SHP77 (cell line): ENCODE data around the gene COL1A2.
A peak's percentile ranks its signal among the peaks of the same experiment; 100 is the strongest.

Experiments used
- DNase-seq, 2 experiments: peaks; one replicate each; lab custom pipeline; 2025; lab: John Stamatoyannopoulos, UW

Gene COL1A2

DNA sequence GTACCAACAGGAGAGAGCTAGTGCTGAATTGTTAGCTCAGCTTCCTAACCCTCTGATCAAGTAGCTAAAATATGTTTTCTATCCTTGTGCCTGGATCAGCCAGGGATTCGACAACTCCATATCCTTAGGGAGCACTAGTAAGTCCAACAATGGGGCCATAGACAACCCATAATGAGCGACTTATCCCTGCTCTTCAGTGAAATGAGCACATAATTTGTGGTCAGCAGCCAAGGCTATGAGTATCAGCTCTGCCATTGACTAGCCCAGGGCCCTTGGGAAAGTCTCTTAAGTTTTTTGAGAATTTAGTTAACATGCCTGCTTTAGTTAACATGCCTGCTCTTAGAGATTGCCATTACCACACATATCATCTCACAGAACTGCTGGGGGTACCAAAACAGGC, 39.3 kb downstream of the COL1A2 start:
- DNase-seq = no peak

DNA sequence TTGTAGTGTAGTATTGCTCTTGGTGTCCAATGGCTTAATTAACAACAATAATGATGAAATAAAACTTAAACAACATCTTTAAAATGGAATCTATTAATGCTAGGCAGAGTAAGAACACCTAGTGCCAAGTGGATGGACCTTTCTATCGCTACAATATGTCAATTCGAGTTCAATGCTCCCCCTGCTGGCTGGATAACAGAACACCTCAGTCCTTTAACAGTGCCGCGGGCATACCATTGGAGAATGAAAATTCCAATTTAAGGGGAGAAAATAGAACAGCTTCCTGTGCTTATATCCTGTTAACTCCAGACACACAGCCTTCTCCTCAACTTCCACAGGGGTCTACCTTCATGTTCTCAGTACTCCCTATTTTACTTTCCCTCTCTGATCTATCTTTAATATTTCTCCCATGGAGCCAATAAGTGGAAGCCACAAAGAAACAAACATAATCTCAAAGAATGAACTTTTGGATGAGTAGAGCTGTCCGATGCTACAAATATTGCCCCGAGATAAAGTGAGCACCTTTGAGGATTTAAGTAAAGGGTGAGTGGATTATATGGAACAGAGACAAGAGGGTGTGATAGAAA, 41.4 kb downstream of the COL1A2 start:
- peak; percentile 64 to 69 for DNase-seq

DNA sequence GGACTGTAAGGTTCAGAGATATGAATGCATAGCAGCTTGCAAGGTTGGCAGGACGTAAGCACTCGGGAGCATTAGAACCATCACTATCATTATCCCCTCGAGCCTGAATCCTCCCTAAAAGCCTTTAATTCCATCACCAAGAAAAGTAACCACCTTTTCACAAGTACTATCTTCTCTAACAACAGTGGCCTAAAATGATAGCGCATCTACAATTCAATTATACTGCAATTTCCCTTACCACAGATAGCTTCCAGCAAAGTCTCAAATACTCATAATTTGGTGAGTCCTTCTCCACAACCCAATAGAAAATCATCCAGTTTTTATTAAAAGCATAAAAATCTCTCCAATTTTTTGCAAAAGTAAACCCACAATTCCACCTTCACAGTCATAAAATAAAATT, 42.0 kb downstream of the COL1A2 start:
- DNase-seq = no peak

DNA sequence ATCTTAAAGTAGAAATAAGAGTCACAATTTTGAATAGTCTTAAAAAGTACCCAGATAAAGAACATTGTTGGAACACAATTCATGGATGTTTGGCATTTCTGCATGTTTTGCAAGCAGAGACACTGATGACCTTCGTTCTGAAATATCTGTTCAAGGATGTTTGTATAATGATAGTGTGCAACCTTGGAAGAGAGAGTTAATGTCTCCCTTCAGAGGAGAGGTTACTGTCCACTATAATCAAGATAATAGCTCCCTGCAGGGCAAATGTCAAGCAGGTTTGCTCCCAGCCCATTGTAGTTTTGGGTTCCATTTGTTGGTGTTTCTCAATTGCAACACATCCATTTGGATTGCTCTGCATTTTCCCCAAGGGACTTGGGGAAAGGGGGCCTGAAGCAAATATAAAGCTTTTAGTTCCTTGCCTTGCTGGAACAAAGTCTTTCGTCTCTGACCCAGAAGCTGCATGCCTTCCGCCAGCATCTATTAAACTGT, 45.2 kb downstream of the COL1A2 start:
- DNase-seq = no peak

DNA sequence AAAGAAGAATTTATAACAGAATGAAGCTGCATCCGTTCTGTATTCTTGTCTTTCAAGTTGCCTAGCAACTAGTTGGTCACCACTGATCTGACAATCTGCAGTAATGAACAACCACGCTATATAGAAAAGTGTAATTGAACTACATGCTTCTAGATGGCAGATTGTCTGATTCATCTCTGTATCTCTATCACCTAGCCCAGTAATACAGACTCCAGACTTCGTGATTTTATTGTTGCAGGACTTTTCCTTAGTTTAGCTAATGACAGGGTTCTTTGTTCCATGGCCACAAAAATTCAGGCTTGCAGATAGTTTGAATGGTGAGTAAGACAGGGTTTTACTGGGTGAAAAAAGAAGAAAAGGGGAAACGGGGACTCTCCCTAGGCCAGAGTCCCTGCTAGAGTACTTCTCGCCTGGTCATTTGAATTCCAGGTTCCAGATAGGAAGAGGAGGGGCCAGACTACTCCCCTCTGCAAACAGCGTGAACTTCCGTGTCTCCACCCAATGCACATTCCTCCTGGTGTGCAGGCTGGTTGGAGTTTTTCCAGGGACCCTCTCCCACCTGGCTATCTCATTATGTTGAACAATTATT, 45.9 kb downstream of the COL1A2 start:
- DNase-seq = no peak

DNA sequence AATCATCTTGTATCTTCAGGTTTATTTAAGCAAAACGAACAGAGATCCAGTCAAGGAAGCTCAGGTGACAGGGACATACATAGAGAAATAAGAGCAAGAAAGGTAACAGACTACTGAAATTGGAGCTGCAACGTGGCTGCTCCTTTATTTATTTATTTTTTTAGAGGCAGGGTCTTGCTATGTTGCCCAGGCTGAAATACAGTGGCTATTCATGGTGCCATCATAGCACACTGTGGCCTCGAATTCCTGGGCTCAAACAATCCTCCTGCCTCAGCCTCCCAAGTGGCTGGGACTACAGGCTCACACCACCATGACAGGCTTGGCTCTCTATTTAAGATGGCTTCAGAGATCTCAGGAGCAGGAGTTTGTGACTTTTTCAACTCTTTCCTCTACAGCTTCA, 46.4 kb downstream of the COL1A2 start:
- DNase-seq = no peak

DNA sequence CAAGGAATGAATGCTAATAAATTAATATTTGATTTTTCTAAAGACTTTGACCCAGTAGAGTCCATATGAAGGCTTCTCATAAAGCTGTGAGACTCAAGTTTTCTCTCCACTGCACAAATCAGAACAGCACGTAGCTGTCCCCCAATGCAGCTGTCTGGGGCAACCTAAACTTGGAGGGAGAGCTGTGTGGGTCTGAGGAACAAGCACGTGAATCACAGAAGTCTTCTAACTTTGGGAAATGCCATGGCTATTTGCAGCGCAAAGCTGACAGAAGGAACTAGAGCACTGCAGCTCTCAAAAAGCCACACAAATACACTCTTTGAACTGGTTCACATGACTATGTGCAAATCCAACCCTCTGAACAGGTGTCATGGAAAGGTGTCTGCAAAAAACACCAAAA, 47.9 kb downstream of the COL1A2 start:
- DNase-seq = no peak

DNA sequence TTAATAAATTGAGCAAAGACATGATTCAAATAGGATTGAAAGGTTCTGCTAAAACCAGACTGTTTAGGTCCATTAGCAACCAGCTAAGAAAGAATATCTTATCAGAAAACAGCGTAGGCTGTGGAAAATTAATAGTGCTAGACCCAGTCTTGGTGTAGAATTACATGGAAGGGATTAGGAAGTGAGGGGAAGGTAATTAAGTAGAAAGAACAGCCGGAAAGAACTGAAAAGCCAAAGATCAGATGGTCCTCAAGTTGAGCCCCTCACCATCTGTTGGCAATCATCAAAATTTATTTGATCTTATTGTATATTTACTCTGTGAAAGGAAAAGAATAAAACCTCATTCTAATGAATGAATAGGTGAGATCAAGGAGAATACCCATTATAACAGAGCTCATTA, 50.1 kb downstream of the COL1A2 start:
- no peak for DNase-seq

DNA sequence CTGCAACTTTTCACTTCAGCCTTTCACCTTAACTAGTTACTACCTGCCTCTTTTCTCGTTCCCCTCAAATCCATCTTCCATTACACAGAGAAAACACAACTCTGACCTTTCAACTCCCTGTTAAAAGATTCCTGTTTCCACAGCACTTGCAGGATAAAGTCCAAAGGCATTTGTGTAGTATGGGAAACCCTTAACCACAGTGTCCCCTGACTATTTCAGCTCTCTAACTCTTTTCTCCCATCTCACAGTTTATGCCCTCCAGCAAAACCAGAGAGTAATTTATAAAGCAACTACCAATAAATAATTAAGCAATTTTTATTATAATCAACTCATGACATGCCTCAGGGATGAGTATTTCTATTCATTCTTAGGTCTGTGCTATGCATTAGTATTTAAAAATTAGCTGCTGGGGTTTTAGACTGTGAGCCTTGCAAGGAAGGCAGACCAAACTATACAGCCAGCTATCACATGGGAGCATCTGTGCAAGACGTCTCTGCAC, 51.0 kb downstream of the COL1A2 start:
- no peak for DNase-seq

DNA sequence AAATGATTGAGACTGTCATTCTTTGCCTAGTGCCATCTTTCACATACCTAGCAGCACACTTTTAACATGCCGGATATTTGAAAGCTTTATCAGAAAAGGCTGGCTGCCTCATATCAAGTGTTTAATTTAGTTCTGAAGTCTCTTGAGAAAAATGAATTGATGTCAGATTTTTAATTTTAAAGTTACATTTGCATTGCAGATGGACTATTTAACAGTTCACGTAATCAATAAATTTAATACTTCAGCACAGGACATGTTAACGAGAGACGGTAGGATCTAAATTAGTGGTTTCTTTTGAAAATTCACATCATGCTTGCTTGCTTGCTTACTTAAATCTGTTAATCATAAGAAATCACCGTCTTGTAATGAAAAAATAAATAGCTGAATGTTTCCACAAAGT, 51.6 kb downstream of the COL1A2 start:
- no peak for DNase-seq

DNA sequence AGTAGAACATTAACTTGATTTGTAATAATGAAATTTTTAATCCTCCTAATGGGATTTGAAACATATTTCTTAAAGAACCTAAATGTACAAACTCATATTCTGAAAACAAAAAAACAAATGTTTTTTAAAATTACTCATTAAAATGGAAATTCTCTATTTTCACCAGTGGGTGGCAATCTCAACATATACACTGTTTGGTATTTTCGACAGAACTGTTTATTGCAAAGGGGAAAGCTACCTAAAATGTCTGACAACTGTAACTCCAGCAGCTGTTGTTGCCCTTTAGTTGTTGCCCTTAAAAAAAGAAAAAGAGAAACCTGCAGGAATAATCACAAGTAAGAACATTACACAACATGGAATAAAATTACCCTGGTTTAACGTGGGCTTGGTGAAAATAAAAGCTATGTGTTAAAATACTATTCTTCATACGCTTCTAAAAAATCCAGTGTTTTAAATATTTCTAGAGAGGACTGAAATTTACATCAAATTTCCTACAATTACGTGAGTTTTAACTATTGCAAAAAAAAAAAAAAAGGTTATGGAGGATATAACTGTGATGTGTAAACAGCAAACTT, 54.5 kb downstream of the COL1A2 start:
- DNase-seq = peak; percentile 44 to 45

DNA sequence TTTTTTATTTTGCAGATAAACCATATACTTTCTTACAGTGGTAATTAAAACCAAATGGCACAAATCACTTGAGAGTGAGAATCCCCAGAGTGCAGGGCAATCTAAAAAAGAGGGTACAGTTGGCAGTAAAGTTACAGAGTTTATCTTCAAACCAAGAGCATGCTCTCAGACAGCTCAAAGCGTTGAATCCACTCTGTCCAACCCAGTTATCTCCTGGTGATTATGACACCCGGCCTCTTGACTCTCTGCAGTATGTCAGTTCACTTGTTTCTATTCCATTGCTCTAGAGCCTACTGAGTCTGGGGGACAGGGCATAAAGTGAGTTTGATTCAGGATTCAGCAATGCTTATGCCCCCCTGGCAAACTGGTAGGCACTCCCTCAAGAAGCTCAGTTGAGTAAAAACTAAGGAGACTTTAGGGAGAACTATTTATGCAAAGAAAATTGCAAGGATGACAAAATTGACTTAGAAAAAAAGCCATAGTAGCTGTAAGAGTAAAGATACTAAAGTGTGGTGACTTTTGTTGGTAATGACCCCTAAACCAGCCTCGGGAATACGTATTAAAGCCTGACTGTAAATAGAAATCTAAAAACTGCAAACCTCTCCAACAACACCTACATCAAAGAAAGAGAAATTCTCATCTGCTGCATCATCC, 55.5 kb downstream of the COL1A2 start:
- DNase-seq = no peak

DNA sequence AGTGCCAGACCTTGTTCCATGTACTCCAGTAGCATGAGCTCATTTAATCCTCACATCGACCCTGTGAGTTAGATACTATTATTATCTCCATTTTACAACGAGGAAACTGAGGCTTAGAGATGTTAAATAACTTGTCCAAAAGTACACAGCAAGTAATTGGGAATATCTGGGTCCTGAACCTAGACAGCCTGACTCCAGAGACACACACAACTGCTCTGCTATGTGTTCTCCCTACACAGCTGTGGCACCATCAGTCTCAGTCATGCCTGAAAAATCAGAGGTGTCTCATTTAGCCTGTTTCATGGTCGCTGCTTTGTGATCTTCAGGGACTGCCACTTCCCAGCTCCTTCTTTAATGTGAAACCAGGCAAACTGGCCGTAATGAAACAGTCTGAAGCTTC, 56.5 kb downstream of the COL1A2 start:
- peak; percentile 40 to 41 for DNase-seq

DNA sequence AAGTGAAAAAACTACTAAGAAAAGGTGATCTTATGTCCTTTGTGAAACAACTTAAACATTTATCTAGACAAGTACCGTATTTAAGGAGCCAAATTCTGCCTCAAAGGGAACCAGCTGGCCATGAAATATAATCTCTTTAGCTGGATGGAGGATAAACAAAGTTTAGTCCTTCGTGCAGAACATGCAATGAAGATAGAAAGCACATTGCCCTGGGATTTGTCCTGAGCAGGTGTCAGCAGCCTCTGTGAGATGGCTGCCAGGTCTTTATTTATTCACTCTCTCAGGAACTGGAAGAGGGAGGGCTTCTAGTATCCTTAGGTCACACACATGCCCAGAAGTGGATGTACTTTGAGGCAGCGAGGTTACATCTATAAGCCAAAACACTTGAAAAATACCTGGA, 57.5 kb downstream of the COL1A2 start:
- peak; percentile 87 to 89 for DNase-seq

DNA sequence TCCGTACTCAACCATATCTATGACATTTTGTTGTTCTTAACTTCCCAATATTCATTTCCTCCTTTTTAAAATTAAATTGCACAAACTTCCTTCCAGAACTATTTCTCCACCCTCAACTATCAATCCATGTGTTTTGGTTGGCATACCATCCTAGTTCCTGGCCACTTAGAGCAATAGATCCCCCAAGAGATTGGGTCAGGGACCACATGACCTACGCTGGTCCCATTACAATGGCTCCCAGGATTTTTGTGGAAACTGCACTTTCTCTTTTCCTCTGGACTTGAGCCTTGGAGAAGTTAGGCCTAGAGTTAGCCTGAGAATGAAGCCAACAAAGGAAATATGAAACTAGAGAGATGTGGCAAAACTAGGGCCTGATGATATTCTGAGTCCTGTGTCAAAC, 59.2 kb downstream of the COL1A2 start:
- DNase-seq = no peak

DNA sequence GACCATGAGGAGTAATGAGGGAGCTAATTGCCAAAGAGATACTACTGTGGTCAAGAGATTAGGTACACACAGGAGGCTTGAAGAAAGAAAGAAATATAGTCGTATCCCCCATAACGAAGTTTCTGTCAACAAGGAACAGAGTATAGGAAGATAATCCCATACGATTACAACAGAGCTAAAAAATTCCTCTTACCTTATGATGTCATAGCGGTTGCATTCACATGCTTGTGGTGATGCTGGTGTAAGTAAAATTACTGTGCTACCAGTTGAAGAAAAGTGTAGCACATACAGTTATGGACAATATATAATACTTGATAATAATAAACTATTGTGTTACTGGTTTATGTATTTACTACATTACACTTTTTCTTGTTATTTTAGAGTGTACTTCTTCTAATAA, 63.3 kb downstream of the COL1A2 start:
- no peak for DNase-seq

DNA sequence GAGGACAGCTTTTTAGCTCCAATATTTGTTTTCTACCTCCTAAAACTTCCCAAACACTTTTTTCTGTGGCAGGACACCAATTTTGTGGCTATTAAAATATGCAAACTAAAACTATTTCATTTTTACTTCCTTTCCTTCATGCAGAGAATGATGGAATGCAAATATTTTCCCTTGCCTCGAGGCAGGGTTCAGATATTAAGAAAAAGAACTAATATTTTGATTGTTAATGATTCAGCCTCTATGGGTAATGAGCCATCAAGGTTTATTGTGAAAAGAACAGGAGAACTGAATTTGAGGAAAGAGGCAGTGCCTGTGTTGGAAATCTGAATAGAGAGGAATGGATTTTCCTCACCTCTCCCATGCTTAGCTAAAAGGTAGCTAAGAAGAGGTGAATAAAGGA, 71.8 kb downstream of the COL1A2 start:
- DNase-seq = no peak

DNA sequence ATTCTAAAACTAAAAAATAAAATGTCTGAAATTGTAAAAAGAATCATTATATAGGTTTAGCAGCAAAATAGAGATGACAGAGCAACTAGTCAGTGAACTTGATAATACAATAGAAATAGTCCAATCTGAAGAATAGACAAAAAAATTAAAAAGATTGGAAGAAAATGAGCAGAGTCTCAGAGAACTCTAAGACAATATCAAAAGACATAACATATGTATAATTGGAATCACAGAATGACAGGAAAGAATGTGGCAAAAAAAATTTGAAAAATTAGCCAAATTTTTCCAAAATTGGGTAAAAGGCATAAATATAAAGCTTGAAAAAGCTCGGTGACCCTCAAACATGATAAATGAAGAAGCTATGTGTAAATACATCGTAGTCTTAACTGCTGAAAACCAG, 76.9 kb downstream of the COL1A2 start:
- DNase-seq = no peak

DNA sequence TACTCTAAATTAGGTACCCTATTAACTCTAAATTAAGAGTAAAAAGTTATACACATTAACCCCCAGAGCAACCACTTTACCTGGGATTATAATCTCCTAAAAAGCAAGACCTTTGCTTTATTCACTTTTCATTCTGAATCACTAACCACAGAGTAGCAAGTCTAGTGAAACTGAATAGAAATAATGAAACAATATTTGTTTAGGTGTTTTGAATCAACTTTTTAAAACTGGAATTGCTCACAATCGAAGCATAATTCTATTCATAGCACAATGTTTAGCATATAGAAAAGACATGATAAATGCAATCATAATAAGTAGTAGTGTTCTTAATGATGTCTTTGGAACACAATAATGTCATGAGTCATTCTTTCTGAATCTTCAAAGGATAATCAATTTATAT, 77.9 kb downstream of the COL1A2 start:
- no peak for DNase-seq

DNA sequence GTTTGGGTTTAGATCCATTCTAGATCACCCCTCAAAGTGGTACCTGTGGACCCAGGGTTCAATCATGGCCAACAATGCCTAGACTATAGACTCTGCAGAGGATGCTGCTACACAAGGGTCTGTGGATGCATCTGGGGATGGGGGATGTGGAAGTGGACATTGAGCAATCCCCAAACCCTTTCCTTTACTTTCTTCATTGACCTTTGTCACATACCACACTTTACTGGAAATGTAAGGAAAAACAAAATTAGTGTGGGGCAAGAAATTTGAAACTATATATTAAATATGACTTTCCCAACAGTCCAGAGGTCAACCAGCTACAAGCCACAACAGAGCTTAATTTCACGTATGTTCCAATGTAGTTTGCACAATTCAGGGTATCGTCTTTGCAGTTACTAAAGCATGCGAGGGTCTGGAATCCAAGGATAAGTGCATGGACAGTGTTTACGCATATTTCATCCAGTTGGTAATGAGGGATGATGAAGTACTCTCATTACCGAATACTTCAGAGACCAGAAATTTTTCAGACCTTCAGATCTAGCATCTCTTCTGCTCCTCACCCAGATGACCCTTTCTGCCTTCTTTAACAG, 81.7 kb downstream of the COL1A2 start:
- no peak for DNase-seq

DNA sequence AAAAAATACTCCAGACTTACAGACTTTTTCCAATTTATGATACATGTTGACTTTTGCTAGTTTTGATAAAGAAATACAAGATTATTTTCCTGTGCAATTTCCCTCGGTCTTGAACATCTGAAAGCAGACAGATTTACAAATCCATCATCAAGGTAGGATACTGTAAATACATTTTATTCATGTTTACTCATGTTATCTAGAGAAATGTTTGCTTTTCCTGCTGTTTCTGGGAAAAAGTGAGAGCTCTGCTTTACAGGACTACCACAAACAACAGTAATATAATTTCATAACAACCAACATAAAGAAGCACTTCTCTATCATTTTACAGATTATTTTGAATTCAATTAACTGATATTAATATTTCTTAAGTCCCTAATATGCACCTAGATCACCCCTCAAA, 83.2 kb downstream of the COL1A2 start:
- DNase-seq = no peak

DNA sequence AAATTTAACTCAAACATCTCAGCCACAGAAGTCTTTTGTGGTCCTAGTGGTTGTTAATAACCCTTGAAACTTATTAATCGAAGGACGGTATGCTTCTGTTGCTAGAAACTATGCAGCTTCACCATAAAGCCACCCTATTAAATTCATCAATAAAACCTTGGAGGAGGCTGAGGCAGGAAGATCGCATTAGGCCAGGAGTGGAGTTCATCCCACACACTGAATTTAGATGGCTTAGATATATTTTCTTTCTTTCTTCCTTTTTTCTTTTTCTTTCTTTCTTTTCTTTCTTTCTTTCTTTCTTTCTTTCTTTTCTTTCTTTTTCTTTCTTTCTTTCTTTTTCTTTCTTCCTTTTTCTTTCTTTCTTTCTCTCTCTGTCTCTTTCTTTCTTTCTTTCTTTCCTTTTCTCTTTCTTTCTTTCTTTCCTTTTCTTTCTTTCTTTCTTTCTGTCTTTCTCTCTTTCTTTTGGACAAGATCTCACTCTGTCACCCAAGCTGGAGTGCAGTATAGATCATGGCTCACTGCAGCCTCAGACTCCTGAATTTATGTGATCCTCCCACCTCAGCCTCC, 84.0 kb downstream of the COL1A2 start:
- no peak for DNase-seq
